K562 (cell line): ENCODE results near the gene SLC35G6. TPM values are rescaled to one million over a fixed set of nuclear protein-coding genes. Genes with fewer than 3 reads are reported as not detected.
A peak's percentile ranks its signal among the peaks of the same experiment; 100 is the strongest.

Experiments used
- CCAR2 ChIP-seq: fragments of 200-400 bp; formaldehyde crosslinking; IDR thresholded peaks from 2 replicates; pipeline ENCODE4 v1.6.1; 2017; ENCODE audit warnings: mild to moderate bottlenecking, low read depth, low read length
- COPS2 ChIP-seq: fragments of 450-650 bp; conservative IDR thresholded peaks from 2 replicates; pipeline ENCODE4 v1.6.1; 2016; ENCODE audit warnings: mild to moderate bottlenecking, moderate library complexity
- GABPB2 ChIP-seq: fragments of 250-450 bp; sonication (Bioruptor Pico); conservative IDR thresholded peaks from 2 replicates; pipeline ENCODE4 v1.5.1; 2021; ENCODE audit warnings: mild to moderate bottlenecking
- GTF2F1 ChIP-seq: IDR thresholded peaks from 2 replicates; pipeline ENCODE4 v1.6.1; 2011; ENCODE audit warnings: low read depth, low read length, improper control_type of control experiment
- NR2C2 ChIP-seq, 2 experiments: fragments of 200-800 bp in 1 of 2; sonication (Bioruptor generic) in 1 of 2; sonication (generic) in 1 of 2; formaldehyde crosslinking in 1 of 2; IDR thresholded peaks; 2 replicates each; pipeline versions ENCODE4 v1.6.1 to v1.8.0; 2016 to 2022; ENCODE audit warnings: mild to moderate bottlenecking in 1 of 2, missing compliant biosample characterization in 1 of 2, missing genetic modification characterization in 1 of 2, missing genetic modification reagents in 1 of 2
- PTTG1 ChIP-seq: fragments of 450-650 bp; IDR thresholded peaks from 2 replicates; pipeline ENCODE4 v1.6.1; 2016; ENCODE audit warnings: low read depth, mild to moderate bottlenecking, missing genetic modification characterization, missing compliant biosample characterization
- SMARCA4 ChIP-seq: fragments of 450-650 bp; IDR thresholded peaks from 2 replicates; pipeline ENCODE4 v1.6.1; 2016
- TCFL5 ChIP-seq: fragments of 250-450 bp; sonication (Bioruptor Pico); conservative IDR thresholded peaks from 2 replicates; pipeline ENCODE4 v1.6.1; 2021; ENCODE audit warnings: mild to moderate bottlenecking, moderate library complexity, matching md5 sums
- ZNF586 ChIP-seq: fragments of 450-650 bp; formaldehyde crosslinking; conservative IDR thresholded peaks from 2 replicates; pipeline ENCODE4 v1.4.0; 2020; ENCODE audit warnings: mild to moderate bottlenecking, moderate library complexity
- polyA plus RNA-seq, 8 experiments: library from polyadenylated mRNA; depleted of rRNA in 4 of 8; stranded (reverse) in 5 of 8; unstranded in 3 of 8; fragments of >200 nt; fragmentation: Nextera tagmentation in 2 of 8; fragmentation: Illumina TruSeq in 1 of 8; extraction: Ambion mirVana in 2 of 8; extraction: Trizol in 1 of 8; gene quantifications; 2 replicates each; pipeline versions ENCODE4 v1.2.1 to v1.2.3, GENCODE V29; 2011 to 2014; ENCODE audit warnings: inconsistent platforms in 1 of 8, missing spikeins in 1 of 8
- total RNA-seq, 7 experiments: library from RNA; depleted of rRNA in 6 of 7; stranded (reverse); fragments of >200 nt in 6 of 7; fragmentation: Illumina TruSeq in 2 of 7; extraction: Trizol in 2 of 7; gene quantifications; 2 replicates each; pipeline versions ENCODE4 v1.2.1 to v1.2.3, GENCODE V29; 2011 to 2021; ENCODE audit warnings: low replicate concordance in 1 of 7
- TF ChIP-seq, protein P1 (sequence below): fragments of 200-800 bp; sonication (Bioruptor generic); IDR thresholded peaks from 2 replicates; pipeline ENCODE4 v1.6.1; 2017; ENCODE audit warnings: missing genetic modification characterization, missing compliant biosample characterization
- TF ChIP-seq, protein P2 (sequence below), 2 experiments: fragments of 450-650 bp; IDR thresholded peaks; 2 replicates each; pipeline ENCODE4 v1.6.1; 2016
- TF ChIP-seq, protein P3 (sequence below): fragments of 450-650 bp; IDR thresholded peaks from 2 replicates; pipeline ENCODE4 v1.7.0; 2016; ENCODE audit warnings: borderline replicate concordance
- TF ChIP-seq, protein P4 (sequence below), 2 experiments: fragments of 450-650 bp in 1 of 2; sonication (generic) in 1 of 2; formaldehyde crosslinking in 1 of 2; IDR thresholded peaks; 2 replicates each; pipeline versions ENCODE4 v1.7.1 to v1.9.0; 2016 to 2022; ENCODE audit warnings: inconsistent platforms in 1 of 2, mild to moderate bottlenecking in 1 of 2, missing genetic modification reagents in 1 of 2

Gene SLC35G6
- total and polyA plus RNA-seq, 9 of the 15 experiments (the other 6 are each of a cell fraction or from before 2014, with no cell fraction given) = not detected

DNA sequence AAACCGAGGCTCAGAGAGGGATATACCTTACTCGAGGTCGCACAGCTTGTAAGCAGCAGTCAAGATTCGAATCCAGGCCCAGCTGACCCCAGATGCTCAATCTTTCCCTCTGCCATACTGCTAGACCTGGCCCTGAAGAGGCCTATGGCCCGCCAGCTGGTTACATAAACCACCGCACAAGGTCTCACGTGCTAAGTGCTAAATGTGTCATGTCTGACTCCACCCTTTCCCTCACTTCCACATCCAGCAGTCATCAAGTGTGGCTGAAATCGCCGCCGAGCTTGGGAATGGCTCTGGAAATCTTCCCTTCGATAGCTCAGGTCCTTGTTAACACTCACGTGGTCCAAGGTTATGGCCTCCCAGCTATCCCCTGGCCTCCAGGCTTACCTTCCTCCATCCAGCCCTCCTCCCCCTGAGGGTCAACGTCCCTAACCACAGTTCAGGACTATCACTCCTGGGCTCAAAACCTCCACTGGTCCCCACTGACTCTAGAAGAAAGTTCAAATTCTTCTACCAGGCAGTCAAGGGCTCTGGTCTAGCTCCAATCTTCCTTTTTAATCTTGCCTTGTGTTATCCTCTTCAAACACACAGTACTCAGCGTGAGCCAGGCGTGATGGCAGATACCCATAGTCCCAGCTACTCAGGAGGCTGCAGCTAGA, 5.4 kb upstream of the SLC35G6 start (continued):
- TF ChIP-seq, protein P1, sequence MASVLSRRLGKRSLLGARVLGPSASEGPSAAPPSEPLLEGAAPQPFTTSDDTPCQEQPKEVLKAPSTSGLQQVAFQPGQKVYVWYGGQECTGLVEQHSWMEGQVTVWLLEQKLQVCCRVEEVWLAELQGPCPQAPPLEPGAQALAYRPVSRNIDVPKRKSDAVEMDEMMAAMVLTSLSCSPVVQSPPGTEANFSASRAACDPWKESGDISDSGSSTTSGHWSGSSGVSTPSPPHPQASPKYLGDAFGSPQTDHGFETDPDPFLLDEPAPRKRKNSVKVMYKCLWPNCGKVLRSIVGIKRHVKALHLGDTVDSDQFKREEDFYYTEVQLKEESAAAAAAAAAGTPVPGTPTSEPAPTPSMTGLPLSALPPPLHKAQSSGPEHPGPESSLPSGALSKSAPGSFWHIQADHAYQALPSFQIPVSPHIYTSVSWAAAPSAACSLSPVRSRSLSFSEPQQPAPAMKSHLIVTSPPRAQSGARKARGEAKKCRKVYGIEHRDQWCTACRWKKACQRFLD (CRISPR knock-in tag) = no peak
- no peak for TF ChIP-seq COPS2
- no peak for TF ChIP-seq GABPB2 (CRISPR knock-in tag)
- TF ChIP-seq TCFL5 (CRISPR knock-in tag) = no peak
- TF ChIP-seq NR2C2 (CRISPR knock-in tag; IDR thresholded peaks at IDR 0.05) = no peak
- TF ChIP-seq NR2C2 (tag; IDR thresholded peaks at IDR 0.05) = peak; percentile 43; the same call in 1 of the 2 replicates
- peak; percentile 73 for TF ChIP-seq SMARCA4
- no peak for TF ChIP-seq GTF2F1
- no peak for TF ChIP-seq CCAR2
- TF ChIP-seq, protein P2, sequence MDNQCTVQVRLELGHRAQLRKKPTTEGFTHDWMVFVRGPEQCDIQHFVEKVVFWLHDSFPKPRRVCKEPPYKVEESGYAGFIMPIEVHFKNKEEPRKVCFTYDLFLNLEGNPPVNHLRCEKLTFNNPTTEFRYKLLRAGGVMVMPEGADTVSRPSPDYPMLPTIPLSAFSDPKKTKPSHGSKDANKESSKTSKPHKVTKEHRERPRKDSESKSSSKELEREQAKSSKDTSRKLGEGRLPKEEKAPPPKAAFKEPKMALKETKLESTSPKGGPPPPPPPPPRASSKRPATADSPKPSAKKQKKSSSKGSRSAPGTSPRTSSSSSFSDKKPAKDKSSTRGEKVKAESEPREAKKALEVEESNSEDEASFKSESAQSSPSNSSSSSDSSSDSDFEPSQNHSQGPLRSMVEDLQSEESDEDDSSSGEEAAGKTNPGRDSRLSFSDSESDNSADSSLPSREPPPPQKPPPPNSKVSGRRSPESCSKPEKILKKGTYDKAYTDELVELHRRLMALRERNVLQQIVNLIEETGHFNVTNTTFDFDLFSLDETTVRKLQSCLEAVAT (IDR thresholded peaks at IDR 0.05) = 0 out of 4 replicates have a peak, but pooled peaks of 1 of the 2 experiments have one; percentile 16
- TF ChIP-seq ZNF586 = no peak
- TF ChIP-seq, protein P3, sequence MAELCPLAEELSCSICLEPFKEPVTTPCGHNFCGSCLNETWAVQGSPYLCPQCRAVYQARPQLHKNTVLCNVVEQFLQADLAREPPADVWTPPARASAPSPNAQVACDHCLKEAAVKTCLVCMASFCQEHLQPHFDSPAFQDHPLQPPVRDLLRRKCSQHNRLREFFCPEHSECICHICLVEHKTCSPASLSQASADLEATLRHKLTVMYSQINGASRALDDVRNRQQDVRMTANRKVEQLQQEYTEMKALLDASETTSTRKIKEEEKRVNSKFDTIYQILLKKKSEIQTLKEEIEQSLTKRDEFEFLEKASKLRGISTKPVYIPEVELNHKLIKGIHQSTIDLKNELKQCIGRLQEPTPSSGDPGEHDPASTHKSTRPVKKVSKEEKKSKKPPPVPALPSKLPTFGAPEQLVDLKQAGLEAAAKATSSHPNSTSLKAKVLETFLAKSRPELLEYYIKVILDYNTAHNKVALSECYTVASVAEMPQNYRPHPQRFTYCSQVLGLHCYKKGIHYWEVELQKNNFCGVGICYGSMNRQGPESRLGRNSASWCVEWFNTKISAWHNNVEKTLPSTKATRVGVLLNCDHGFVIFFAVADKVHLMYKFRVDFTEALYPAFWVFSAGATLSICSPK = no peak
- TF ChIP-seq, protein P4, sequence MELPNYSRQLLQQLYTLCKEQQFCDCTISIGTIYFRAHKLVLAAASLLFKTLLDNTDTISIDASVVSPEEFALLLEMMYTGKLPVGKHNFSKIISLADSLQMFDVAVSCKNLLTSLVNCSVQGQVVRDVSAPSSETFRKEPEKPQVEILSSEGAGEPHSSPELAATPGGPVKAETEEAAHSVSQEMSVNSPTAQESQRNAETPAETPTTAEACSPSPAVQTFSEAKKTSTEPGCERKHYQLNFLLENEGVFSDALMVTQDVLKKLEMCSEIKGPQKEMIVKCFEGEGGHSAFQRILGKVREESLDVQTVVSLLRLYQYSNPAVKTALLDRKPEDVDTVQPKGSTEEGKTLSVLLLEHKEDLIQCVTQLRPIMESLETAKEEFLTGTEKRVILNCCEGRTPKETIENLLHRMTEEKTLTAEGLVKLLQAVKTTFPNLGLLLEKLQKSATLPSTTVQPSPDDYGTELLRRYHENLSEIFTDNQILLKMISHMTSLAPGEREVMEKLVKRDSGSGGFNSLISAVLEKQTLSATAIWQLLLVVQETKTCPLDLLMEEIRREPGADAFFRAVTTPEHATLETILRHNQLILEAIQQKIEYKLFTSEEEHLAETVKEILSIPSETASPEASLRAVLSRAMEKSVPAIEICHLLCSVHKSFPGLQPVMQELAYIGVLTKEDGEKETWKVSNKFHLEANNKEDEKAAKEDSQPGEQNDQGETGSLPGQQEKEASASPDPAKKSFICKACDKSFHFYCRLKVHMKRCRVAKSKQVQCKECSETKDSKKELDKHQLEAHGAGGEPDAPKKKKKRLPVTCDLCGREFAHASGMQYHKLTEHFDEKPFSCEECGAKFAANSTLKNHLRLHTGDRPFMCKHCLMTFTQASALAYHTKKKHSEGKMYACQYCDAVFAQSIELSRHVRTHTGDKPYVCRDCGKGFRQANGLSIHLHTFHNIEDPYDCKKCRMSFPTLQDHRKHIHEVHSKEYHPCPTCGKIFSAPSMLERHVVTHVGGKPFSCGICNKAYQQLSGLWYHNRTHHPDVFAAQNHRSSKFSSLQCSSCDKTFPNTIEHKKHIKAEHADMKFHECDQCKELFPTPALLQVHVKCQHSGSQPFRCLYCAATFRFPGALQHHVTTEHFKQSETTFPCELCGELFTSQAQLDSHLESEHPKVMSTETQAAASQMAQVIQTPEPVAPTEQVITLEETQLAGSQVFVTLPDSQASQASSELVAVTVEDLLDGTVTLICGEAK (IDR thresholded peaks at IDR 0.05) = no peak
- TF ChIP-seq, protein P4 (CRISPR knock-in tag; IDR thresholded peaks at IDR 0.05) = no peak
- TF ChIP-seq PTTG1 (tag) = no peak
